Right lobe of liver (tissue), 4 donors: ENCODE data around the gene ANKH.

ENCODE experiments used
- CTCF ChIP-seq, 4 donors: fragments of 200-600 bp in 3 of 4; fragments of 450-650 bp in 1 of 4; IDR thresholded peaks; one replicate each; pipeline versions ENCODE4 v1.5.1 to v1.8.0; 2016 to 2022; ENCODE audit warnings: antibody characterized with exemption in 4 of 4, mild to moderate bottlenecking in 2 of 4
- POLR2A ChIP-seq: fragments of 450-650 bp; IDR thresholded peaks from one replicate; pipeline ENCODE4 v1.6.1; 2017; ENCODE audit warnings: antibody characterized with exemption, mild to moderate bottlenecking
- donor health status: DM: no; HTN: no; CAD: no.
- donor health status: DM: no; HTN: no; CAD: no.
- donor health status: DM: no; HTN: yes; CAD: no.

GRCh38 chr5:14720236-14720923 lies 151.2 kb downstream of the ANKH start:
- TF ChIP-seq CTCF (IDR thresholded peaks at IDR 0.05), result no peak
- TF ChIP-seq POLR2A, result no peak
